ENCODE results near the gene NDUFAF2. TPM values are rescaled to one million over a fixed set of nuclear protein-coding genes. Genes with fewer than 3 reads are reported as not detected.

Gene NDUFAF2
- total RNA-seq, 5 donors from 2014 or later (not counting 1 experiment from before 2014, with no cell fraction given), result 10.8 to 18.4 (median 18.0) TPM

GRCh38 chr5:61139931-61140330, 194.9 kb downstream of the NDUFAF2 start:
- ChIA-PET POLR2A (no interaction called here), CTCF (no interaction called here)
- ATAC-seq (replicated peaks in 1 of 4) (no peak), DNase-seq (no peak)
- H3K27me3 Mint-ChIP-seq, result no peaks in the 10 kb centered on the region
- Histone ChIP-seq H3K27ac (ENCODE audit: low read length) (no peak overlapping the region), H3K4me1 (ENCODE audit: control insufficient read depth in 1 of 2, extremely low read depth in 1 of 2, insufficient read depth in 2 of 2, low read length in 2 of 2) (no peaks in the 10 kb centered on the region), H3K9me3 (no peaks in the 10 kb centered on the region), H3K4me3 (ENCODE audit: control insufficient read depth in 1 of 2, extremely low read depth in 1 of 2, low read length in 1 of 2) (no peak overlapping the region), H3K27me3 (replicated peaks in 1 of 2; ENCODE audit: control insufficient read depth in 2 of 2, extremely low read depth in 1 of 2, insufficient read depth in 2 of 2, low read length in 1 of 2) (no peaks in the 10 kb centered on the region), H3K36me3 (ENCODE audit: control insufficient read depth in 2 of 2, extremely low read depth in 1 of 2, insufficient read depth in 1 of 2, low read length in 1 of 2) (no peaks in the 10 kb centered on the region)
- no peaks in the 10 kb centered on the region for H3K4me1 Mint-ChIP-seq
- peaks cover 8% of the 10 kb centered on the region for H3K36me3 Mint-ChIP-seq
- H3K9me3 Mint-ChIP-seq, result no peaks in the 10 kb centered on the region
- 98% methylated on average over 3 of the region's 4 CpGs for WGBS (ENCODE audit: insufficient coverage)
- no peak overlapping the region for H3K27ac Mint-ChIP-seq
- H3K4me3 Mint-ChIP-seq, result no peak overlapping the region

- ChIA-PET POLR2A (interaction anchor here in 1 of 2 donors (0.6 kb wide), 1 partner anchor 1997 kb away, joined by 3 read pairs; no protein-coding TSS in a partner anchor), CTCF (no interaction called here)
- DNase-seq (no peak), ATAC-seq (replicated peaks in 1 of 4) (no peak)
- no peaks in the 10 kb centered on the region for H3K9me3 ChIP-seq
- no peak overlapping the region for H3K4me3 ChIP-seq (ENCODE audit: control insufficient read depth in 1 of 2, extremely low read depth in 1 of 2, low read length in 1 of 2)
- H3K4me1 ChIP-seq (ENCODE audit: control insufficient read depth in 1 of 2, extremely low read depth in 1 of 2, insufficient read depth in 2 of 2, low read length in 2 of 2), result no peaks in the 10 kb centered on the region
- no peaks in the 10 kb centered on the region for H3K4me1 Mint-ChIP-seq
- no peaks in the 10 kb centered on the region for H3K27me3 Mint-ChIP-seq
- H3K27ac ChIP-seq (ENCODE audit: low read length), result no peak overlapping the region
- no peak overlapping the region for H3K27ac Mint-ChIP-seq
- 100% methylated on average over 1 of the region's 1 CpG for WGBS (ENCODE audit: insufficient coverage)
- no peaks in the 10 kb centered on the region for H3K27me3 ChIP-seq (replicated peaks in 1 of 2; ENCODE audit: control insufficient read depth in 2 of 2, extremely low read depth in 1 of 2, insufficient read depth in 2 of 2, low read length in 1 of 2)
- H3K4me3 Mint-ChIP-seq, result no peak overlapping the region
- H3K9me3 Mint-ChIP-seq, result peaks cover 4 to 10% (median 9%) of the 10 kb centered on the region in 3 donors
- H3K36me3 Mint-ChIP-seq, result peaks cover 13% of the 10 kb centered on the region
- H3K36me3 ChIP-seq (ENCODE audit: control insufficient read depth in 2 of 2, extremely low read depth in 1 of 2, insufficient read depth in 1 of 2, low read length in 1 of 2), result no peaks in the 10 kb centered on the region
These were observed 196.8 kb downstream of the NDUFAF2 start for GRCh38 chr5:61141801-61142200.

DNA sequence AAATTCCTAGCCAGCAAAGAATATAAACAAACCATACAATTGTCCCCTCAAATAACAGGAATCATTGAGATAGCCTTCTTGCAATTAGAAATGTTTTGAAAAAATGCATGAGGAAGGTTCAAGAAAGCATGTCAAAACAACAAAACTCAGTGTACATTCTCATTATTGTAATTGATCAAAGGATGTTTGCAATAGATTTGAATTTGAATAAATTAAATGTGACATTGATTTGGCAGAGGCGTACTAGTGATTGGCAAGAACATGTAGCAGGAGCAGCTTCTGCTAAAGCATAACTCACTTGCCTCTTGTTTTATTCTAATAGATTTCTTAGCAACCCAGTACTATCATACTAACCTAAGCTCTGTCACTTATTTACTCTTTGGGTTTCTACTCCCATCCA, 197.4 kb downstream of the NDUFAF2 start:
- Histone ChIP-seq H3K27me3 (replicated peaks in 1 of 2; ENCODE audit: control insufficient read depth in 2 of 2, extremely low read depth in 1 of 2, insufficient read depth in 2 of 2, low read length in 1 of 2) (no peaks in the 10 kb centered on the region), H3K9me3 (no peaks in the 10 kb centered on the region), H3K27ac (ENCODE audit: low read length) (no peak overlapping the region), H3K36me3 (ENCODE audit: control insufficient read depth in 2 of 2, extremely low read depth in 1 of 2, insufficient read depth in 1 of 2, low read length in 1 of 2) (no peaks in the 10 kb centered on the region), H3K4me1 (ENCODE audit: control insufficient read depth in 1 of 2, extremely low read depth in 1 of 2, insufficient read depth in 2 of 2, low read length in 2 of 2) (no peaks in the 10 kb centered on the region), H3K4me3 (ENCODE audit: control insufficient read depth in 1 of 2, extremely low read depth in 1 of 2, low read length in 1 of 2) (no peak overlapping the region)
- H3K9me3 Mint-ChIP-seq, result peaks cover 5 to 12% (median 11%) of the 10 kb centered on the region in 3 donors
- H3K27ac Mint-ChIP-seq, result no peak overlapping the region
- ChIA-PET POLR2A (no interaction called here), CTCF (no interaction called here)
- H3K36me3 Mint-ChIP-seq, result peaks cover 15% of the 10 kb centered on the region
- no peaks in the 10 kb centered on the region for H3K27me3 Mint-ChIP-seq
- no peak overlapping the region for H3K4me3 Mint-ChIP-seq
- DNase-seq, result no peak
- WGBS (ENCODE audit: insufficient coverage), result no CpG with 5 or more reads among the region's 1 CpG
- H3K4me1 Mint-ChIP-seq, result no peaks in the 10 kb centered on the region
- ATAC-seq (replicated peaks in 1 of 4), result no peak

GRCh38 chr5:61142811-61143210, 197.8 kb downstream of the NDUFAF2 start:
- Mint-ChIP-seq H3K27me3 (no peaks in the 10 kb centered on the region), H3K9me3 (peaks cover 5 to 13% (median 12%) of the 10 kb centered on the region in 3 donors), H3K4me3 (no peak overlapping the region), H3K27ac (no peak overlapping the region), H3K36me3 (peaks cover 16% of the 10 kb centered on the region), H3K4me1 (no peaks in the 10 kb centered on the region)
- no peak overlapping the region for H3K4me3 ChIP-seq (ENCODE audit: control insufficient read depth in 1 of 2, extremely low read depth in 1 of 2, low read length in 1 of 2)
- POLR2A ChIA-PET, result no interaction called here
- H3K27me3 ChIP-seq (replicated peaks in 1 of 2; ENCODE audit: control insufficient read depth in 2 of 2, extremely low read depth in 1 of 2, insufficient read depth in 2 of 2, low read length in 1 of 2), result no peaks in the 10 kb centered on the region
- ATAC-seq (replicated peaks in 1 of 4) (no peak), DNase-seq (no peak)
- H3K9me3 ChIP-seq, result no peaks in the 10 kb centered on the region
- no peak overlapping the region for H3K27ac ChIP-seq (ENCODE audit: low read length)
- no peaks in the 10 kb centered on the region for H3K36me3 ChIP-seq (ENCODE audit: control insufficient read depth in 2 of 2, extremely low read depth in 1 of 2, insufficient read depth in 1 of 2, low read length in 1 of 2)
- no CpG with 5 or more reads among the region's 3 CpGs for WGBS (ENCODE audit: insufficient coverage)
- CTCF ChIA-PET, result no interaction called here
- no peaks in the 10 kb centered on the region for H3K4me1 ChIP-seq (ENCODE audit: control insufficient read depth in 1 of 2, extremely low read depth in 1 of 2, insufficient read depth in 2 of 2, low read length in 2 of 2)

GRCh38 chr5:61148515-61148914, 203.5 kb downstream of the NDUFAF2 start:
- ATAC-seq (replicated peaks in 1 of 4), result no peak
- H3K27me3 Mint-ChIP-seq, result no peaks in the 10 kb centered on the region

GRCh38 chr5:61151893-61152292, 206.9 kb downstream of the NDUFAF2 start:
- Histone ChIP-seq H3K9me3 (no peaks in the 10 kb centered on the region), H3K4me1 (ENCODE audit: control insufficient read depth in 1 of 2, extremely low read depth in 1 of 2, insufficient read depth in 2 of 2, low read length in 2 of 2) (no peaks in the 10 kb centered on the region), H3K27me3 (replicated peaks in 1 of 2; ENCODE audit: control insufficient read depth in 2 of 2, extremely low read depth in 1 of 2, insufficient read depth in 2 of 2, low read length in 1 of 2) (no peaks in the 10 kb centered on the region), H3K36me3 (ENCODE audit: control insufficient read depth in 2 of 2, extremely low read depth in 1 of 2, insufficient read depth in 1 of 2, low read length in 1 of 2) (no peaks in the 10 kb centered on the region), H3K27ac (ENCODE audit: low read length) (no peak overlapping the region), H3K4me3 (ENCODE audit: control insufficient read depth in 1 of 2, extremely low read depth in 1 of 2, low read length in 1 of 2) (no peak overlapping the region)
- Mint-ChIP-seq H3K9me3 (peaks cover 0 to 24% (median 21%) of the 10 kb centered on the region in 3 donors), H3K27me3 (no peaks in the 10 kb centered on the region), H3K27ac (no peak overlapping the region), H3K4me1 (no peaks in the 10 kb centered on the region), H3K4me3 (no peak overlapping the region), H3K36me3 (peaks cover 53% of the 10 kb centered on the region)
- ATAC-seq (replicated peaks in 1 of 4), result no peak
- no peak for DNase-seq
- no CpG with 5 or more reads among the region's 2 CpGs for WGBS (ENCODE audit: insufficient coverage)
- ChIA-PET POLR2A (no interaction called here), CTCF (no interaction called here)

More at GRCh38 chr5:61148515-61148914, 203.5 kb downstream of the NDUFAF2 start:
- Mint-ChIP-seq H3K27ac (no peak overlapping the region), H3K4me1 (no peaks in the 10 kb centered on the region), H3K36me3 (peaks cover 37% of the 10 kb centered on the region), H3K4me3 (no peak overlapping the region), H3K9me3 (peaks cover 5 to 29% (median 28%) of the 10 kb centered on the region in 3 donors)
- POLR2A ChIA-PET, result no interaction called here
- H3K4me3 ChIP-seq (ENCODE audit: control insufficient read depth in 1 of 2, extremely low read depth in 1 of 2, low read length in 1 of 2), result no peak overlapping the region
- H3K9me3 ChIP-seq, result no peaks in the 10 kb centered on the region
- CTCF ChIA-PET, result no interaction called here
- H3K4me1 ChIP-seq (ENCODE audit: control insufficient read depth in 1 of 2, extremely low read depth in 1 of 2, insufficient read depth in 2 of 2, low read length in 2 of 2), result no peaks in the 10 kb centered on the region
- no peaks in the 10 kb centered on the region for H3K27me3 ChIP-seq (replicated peaks in 1 of 2; ENCODE audit: control insufficient read depth in 2 of 2, extremely low read depth in 1 of 2, insufficient read depth in 2 of 2, low read length in 1 of 2)
- no peak overlapping the region for H3K27ac ChIP-seq (ENCODE audit: low read length)
- no peaks in the 10 kb centered on the region for H3K36me3 ChIP-seq (ENCODE audit: control insufficient read depth in 2 of 2, extremely low read depth in 1 of 2, insufficient read depth in 1 of 2, low read length in 1 of 2)
- no peak for DNase-seq

DNA sequence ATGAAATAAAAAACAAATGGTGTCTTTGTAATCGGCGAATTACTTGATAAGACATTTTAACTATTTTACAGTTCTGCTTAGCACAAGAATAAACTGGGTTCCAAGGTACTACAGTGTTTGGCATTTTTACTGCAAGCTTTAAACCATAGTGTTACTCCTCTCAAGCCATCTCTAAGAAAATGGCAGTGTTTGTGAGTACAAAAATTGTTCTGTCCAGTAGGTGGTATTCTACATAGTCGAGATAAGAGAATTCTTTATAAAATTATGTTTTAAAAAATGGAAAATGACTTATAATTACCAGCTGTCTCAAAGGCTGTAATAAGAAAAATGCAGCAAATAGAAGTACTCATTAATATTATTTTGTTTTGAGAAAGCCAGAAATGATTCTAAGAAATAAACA, 214.1 kb downstream of the NDUFAF2 start:
- POLR2A ChIA-PET, result interaction anchor here (0.6 to 0.9 kb wide), 2 partner anchors 23 to 250 kb away, joined by 3 read pairs; no protein-coding TSS in a partner anchor

More for the DNA sequence above, 214.1 kb downstream of the NDUFAF2 start:
- ATAC-seq (replicated peaks in 1 of 4), result no peak
- Mint-ChIP-seq H3K27me3 (no peaks in the 10 kb centered on the region), H3K9me3 (peaks cover 0 to 5% (median 0%) of the 10 kb centered on the region in 3 donors), H3K36me3 (peaks cover 57% of the 10 kb centered on the region), H3K4me1 (peaks cover 28 to 47% (median 42%) of the 10 kb centered on the region in 3 donors), H3K27ac (no peak overlapping the region), H3K4me3 (peak overlapping the region in 1 of 3 donors; percentile 28)
- Histone ChIP-seq H3K4me1 (ENCODE audit: control insufficient read depth in 1 of 2, extremely low read depth in 1 of 2, insufficient read depth in 2 of 2, low read length in 2 of 2) (peaks cover 11 to 13% of the 10 kb centered on the region in 2 experiments), H3K27me3 (replicated peaks in 1 of 2; ENCODE audit: control insufficient read depth in 2 of 2, extremely low read depth in 1 of 2, insufficient read depth in 2 of 2, low read length in 1 of 2) (no peaks in the 10 kb centered on the region), H3K4me3 (ENCODE audit: control insufficient read depth in 1 of 2, extremely low read depth in 1 of 2, low read length in 1 of 2) (no peak overlapping the region), H3K36me3 (ENCODE audit: control insufficient read depth in 2 of 2, extremely low read depth in 1 of 2, insufficient read depth in 1 of 2, low read length in 1 of 2) (peaks cover 0 to 12% of the 10 kb centered on the region in 2 donors), H3K9me3 (no peaks in the 10 kb centered on the region), H3K27ac (ENCODE audit: low read length) (no peak overlapping the region)
- 100% methylated on average over 2 of the region's 3 CpGs for WGBS (ENCODE audit: insufficient coverage)
- CTCF ChIA-PET, result interaction anchor here in 1 of 2 donors (0.6 kb wide), 1 partner anchor 188 kb away, joined by 3 read pairs; no protein-coding TSS in a partner anchor
- DNase-seq, result no peak

Data from T-cell (primary cell).